Upper lobe of left lung (tissue), 4 donors: ENCODE data around the gene UNC5A.

Source experiments
- CTCF ChIP-seq, 6 experiments: fragments of 450-650 bp in 4 of 6; fragments of 200-600 bp in 2 of 6; sonication (generic) in 2 of 6; IDR thresholded peaks; one replicate each; pipeline ENCODE4 v1.5.1; 2016 to 2019; ENCODE audit warnings: antibody characterized with exemption in 6 of 6
- POLR2A ChIP-seq, 4 donors: fragments of 450-650 bp; IDR thresholded peaks; one replicate each; pipeline ENCODE4 v1.5.1; 2016 to 2017; ENCODE audit warnings: antibody characterized with exemption in 4 of 4, mild to moderate bottlenecking in 2 of 4
- POLR2AphosphoS5 ChIP-seq, 2 donors: sonication (generic); formaldehyde crosslinking; IDR thresholded peaks; one replicate each; pipeline ENCODE4 v1.5.1; 2017; ENCODE audit warnings: antibody characterized with exemption in 2 of 2

- TF ChIP-seq CTCF (IDR thresholded peaks at IDR 0.05) (no peak), POLR2AphosphoS5 (IDR thresholded peaks at IDR 0.05) (no peak), POLR2A (IDR thresholded peaks at IDR 0.05) (no peak)
Measured at GRCh38 chr5:176769911-176770310, 40.4 kb upstream of the UNC5A start.
